Measurements from ENCODE around the gene KRT4.

Gene KRT4

GRCh38 chr12:52821826-52822660, 8.1 kb upstream of the KRT4 start:
- DNase-seq (ENCODE audit: low read depth), result no peak

- DNase-seq (ENCODE audit: low read depth), result no peak
Measured at GRCh38 chr12:52821071-52821730, 7.3 kb upstream of the KRT4 start.

- no peak for DNase-seq (ENCODE audit: low read depth)
Measured at GRCh38 chr12:52820521-52820920, 6.6 kb upstream of the KRT4 start.

- no peak for DNase-seq (ENCODE audit: low read depth)
Measured at GRCh38 chr12:52819731-52820510, 6.0 kb upstream of the KRT4 start.

GRCh38 chr12:52818887-52819420, 5.0 kb upstream of the KRT4 start:
- DNase-seq (ENCODE audit: low read depth), result no peak

GRCh38 chr12:52818388-52818787, 4.5 kb upstream of the KRT4 start:
- no peak for DNase-seq (ENCODE audit: low read depth)

GRCh38 chr12:52817699-52818238, 3.9 kb upstream of the KRT4 start:
- no peak for DNase-seq (ENCODE audit: low read depth)

- DNase-seq (ENCODE audit: low read depth), result no peak
Measured at GRCh38 chr12:52817003-52817698, 3.2 kb upstream of the KRT4 start.

- DNase-seq (ENCODE audit: low read depth), result no peak
Measured at GRCh38 chr12:52815676-52816588, 2.0 kb upstream of the KRT4 start.

GRCh38 chr12:52815161-52815560, 1.2 kb upstream of the KRT4 start:
- DNase-seq (ENCODE audit: low read depth), result no peak

- no peak for DNase-seq (ENCODE audit: low read depth)
Measured at GRCh38 chr12:52814710-52815155, 817 bp upstream of the KRT4 start.

- DNase-seq (ENCODE audit: low read depth), result no peak
Measured at GRCh38 chr12:52813203-52813819, 605 bp downstream of the KRT4 start.

GRCh38 chr12:52812749-52813148, 1.2 kb downstream of the KRT4 start:
- DNase-seq (ENCODE audit: low read depth), result no peak

GRCh38 chr12:52812073-52812400, 1.9 kb downstream of the KRT4 start:
- DNase-seq (ENCODE audit: low read depth), result no peak

GRCh38 chr12:52811191-52812072, 2.5 kb downstream of the KRT4 start:
- DNase-seq (ENCODE audit: low read depth), result no peak

- no peak for DNase-seq (ENCODE audit: low read depth)
Measured at GRCh38 chr12:52810554-52810953, 3.4 kb downstream of the KRT4 start.

GRCh38 chr12:52809166-52809565, 4.8 kb downstream of the KRT4 start:
- DNase-seq (ENCODE audit: low read depth), result no peak

- no peak for DNase-seq (ENCODE audit: low read depth)
Measured at GRCh38 chr12:52808573-52809160, 5.2 kb downstream of the KRT4 start.

All from amniotic epithelial cell (primary cell).